CD4-positive, alpha-beta T cell (primary cell): ENCODE measurements around the gene PCID2. TPM values are rescaled to one million over a fixed set of nuclear protein-coding genes. Genes with fewer than 3 reads are reported as not detected.

ENCODE experiments used
- ATAC-seq: fragments of 200-7000 bp; cut with Tn5 transposase; one replicate; pipeline ENCODE4 v1.10.0; 2022; ENCODE audit warnings: mild to moderate bottlenecking; ENCODE audit not compliant: poor library complexity
- CTCF ChIA-PET: fragments of 350-600 bp; sonication (Branson Sonifier 250); formaldehyde crosslinking; loops from one replicate; lab custom pipeline; 2021; ENCODE audit warnings: antibody characterized with exemption, inconsistent platforms; lab: Charles Lee
- POLR2A ChIA-PET: fragments of 350-600 bp; sonication (Branson Sonifier 250); formaldehyde crosslinking; loops from one replicate; lab custom pipeline; 2021; ENCODE audit warnings: antibody characterized with exemption, inconsistent platforms; lab: Charles Lee
- DNase-seq, 14 experiments: peaks; one replicate each; pipeline ENCODE4 v3.0.0-alpha.2; 2013 to 2020; ENCODE audit warnings: mixed read lengths in 2 of 14
- H3K27ac ChIP-seq, 2 donors: one replicate each; pipeline versions ENCODE4 v1.5.1 to v1.7.0; 2013; ENCODE audit warnings: low read length in 2 of 2, low read depth in 1 of 2, mild to moderate bottlenecking in 1 of 2
- H3K27me3 ChIP-seq, 2 experiments: 1 replicate in 1 of 2; 2 replicates in 1 of 2; pipeline versions ENCODE4 v1.6.1 to v1.7.0; 2013; ENCODE audit warnings: low read length in 2 of 2, control low read depth in 1 of 2, mild to moderate bottlenecking in 1 of 2, moderate library complexity in 1 of 2; ENCODE audit not compliant: insufficient read depth in 2 of 2, control insufficient read depth in 1 of 2
- H3K36me3 ChIP-seq: one replicate; pipeline ENCODE4 v1.6.1; 2013; ENCODE audit warnings: low read length, control low read depth; ENCODE audit not compliant: insufficient read depth
- H3K4me1 ChIP-seq: one replicate; pipeline ENCODE4 v1.6.1; 2013; ENCODE audit warnings: low read length, control low read depth; ENCODE audit not compliant: insufficient read depth
- H3K4me3 ChIP-seq: one replicate; pipeline ENCODE4 v1.5.1; 2013; ENCODE audit warnings: mild to moderate bottlenecking, low read length, moderate library complexity
- H3K9me3 ChIP-seq, 2 experiments: 1 replicate in 1 of 2; 2 replicates in 1 of 2; pipeline versions ENCODE4 v1.6.1 to v1.7.0; 2013; ENCODE audit warnings: low read length in 2 of 2, mild to moderate bottlenecking in 2 of 2, control low read depth in 1 of 2, moderate library complexity in 1 of 2; ENCODE audit not compliant: control insufficient read depth in 1 of 2, insufficient read depth in 1 of 2
- H3K27ac Mint-ChIP-seq: one replicate; pipeline ENCODE4 v1.8.0; 2020; ENCODE audit warnings: mixed read lengths
- H3K27me3 Mint-ChIP-seq: one replicate; pipeline ENCODE4 v1.8.0; 2021; ENCODE audit warnings: mixed read lengths
- H3K36me3 Mint-ChIP-seq: one replicate; pipeline ENCODE4 v1.8.0; 2021; ENCODE audit warnings: low read depth, mixed read lengths
- H3K4me1 Mint-ChIP-seq: one replicate; pipeline ENCODE4 v1.8.0; 2021; ENCODE audit warnings: low read depth, mixed read lengths
- H3K4me3 Mint-ChIP-seq: one replicate; pipeline ENCODE4 v1.8.0; 2020; ENCODE audit warnings: mild to moderate bottlenecking, mixed read lengths
- H3K9me3 Mint-ChIP-seq: one replicate; pipeline ENCODE4 v1.8.0; 2020; ENCODE audit warnings: mixed read lengths
- intact Hi-C, 2 experiments: fragments of 100-400 bp; cut with DNase I in 1 of 2; cut with micrococcal nuclease in 1 of 2; formaldehyde crosslinking; loops; one replicate each; pipeline versions ENCODE4 v1.15.1 to v1.9.0; 2023 to 2025; cut with DNase I, micrococcal nuclease
- total RNA-seq, 174 experiments: library from RNA in 2 of 174; stranded (reverse) in 2 of 174; gene quantifications; one replicate each; pipeline ENCODE4 v1.2.3 and lab custom pipeline; 2021 to 2026
- TF ChIP-seq, protein P1 (sequence below): fragments of 200-600 bp; IDR thresholded peaks from one replicate; pipeline ENCODE4 v1.8.0; 2022; ENCODE audit warnings: antibody characterized with exemption, mild to moderate bottlenecking

The PCID2 gene
- total RNA-seq, 2 experiments from 2014 or later, result 33.6 to 33.7 TPM

DNA sequence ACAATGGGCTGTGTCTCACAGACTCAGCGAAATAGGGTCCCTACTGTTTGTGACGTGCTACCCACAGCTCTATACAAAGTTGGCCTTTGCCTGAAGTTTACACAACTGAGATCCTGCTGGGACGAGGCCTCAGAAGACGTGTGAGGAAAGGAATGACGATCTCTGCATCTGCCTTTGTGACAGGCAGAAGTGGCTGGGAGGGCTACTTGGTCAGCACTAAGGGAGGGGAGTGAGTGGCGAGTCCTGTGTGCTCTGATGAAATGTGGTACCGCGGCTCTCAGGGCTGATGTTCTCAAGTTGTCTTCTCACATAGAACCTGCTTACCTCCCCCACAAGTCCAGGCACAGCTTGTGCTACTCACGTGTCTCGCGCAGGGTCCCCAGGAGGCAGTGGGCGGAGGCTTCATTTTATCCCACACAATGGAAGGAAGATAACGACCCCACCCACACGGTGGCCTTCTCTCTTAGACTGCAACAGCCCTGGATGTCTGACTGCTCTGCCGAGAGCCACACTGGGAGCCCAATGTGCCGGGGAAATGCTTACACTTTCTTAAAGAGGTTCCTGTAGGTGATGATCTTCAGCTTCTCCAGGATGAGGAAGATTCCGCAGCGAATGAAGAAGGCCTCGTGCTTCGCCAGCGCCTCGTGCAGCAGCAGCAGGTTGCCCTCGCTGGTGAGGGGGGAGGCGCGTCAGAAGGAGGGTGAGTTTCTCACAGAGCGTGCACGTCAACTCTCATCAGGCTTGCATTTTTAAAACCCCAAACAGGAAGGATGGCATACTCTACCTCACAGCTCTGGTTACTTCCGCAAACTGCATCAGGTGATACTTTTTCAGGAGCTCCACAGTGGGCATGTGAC, 28.9 kb downstream of the PCID2 start:
- Mint-ChIP-seq H3K27me3 (no peaks in the 10 kb centered on the region), H3K9me3 (no peaks in the 10 kb centered on the region), H3K4me3 (peak overlapping the region; percentile 54), H3K27ac (peak overlapping the region; percentile 89), H3K36me3 (peaks cover 84% of the 10 kb centered on the region), H3K4me1 (peaks cover 41% of the 10 kb centered on the region)
- Histone ChIP-seq H3K9me3 (peaks cover 0 to 22% of the 10 kb centered on the region in 2 experiments), H3K4me1 (peaks cover 70% of the 10 kb centered on the region), H3K27me3 (no peaks in the 10 kb centered on the region), H3K27ac (peak overlapping the region in 1 of 2 donors; percentile 9), H3K36me3 (peaks cover 76% of the 10 kb centered on the region), H3K4me3 (no peak overlapping the region)
- TF ChIP-seq, protein P1, sequence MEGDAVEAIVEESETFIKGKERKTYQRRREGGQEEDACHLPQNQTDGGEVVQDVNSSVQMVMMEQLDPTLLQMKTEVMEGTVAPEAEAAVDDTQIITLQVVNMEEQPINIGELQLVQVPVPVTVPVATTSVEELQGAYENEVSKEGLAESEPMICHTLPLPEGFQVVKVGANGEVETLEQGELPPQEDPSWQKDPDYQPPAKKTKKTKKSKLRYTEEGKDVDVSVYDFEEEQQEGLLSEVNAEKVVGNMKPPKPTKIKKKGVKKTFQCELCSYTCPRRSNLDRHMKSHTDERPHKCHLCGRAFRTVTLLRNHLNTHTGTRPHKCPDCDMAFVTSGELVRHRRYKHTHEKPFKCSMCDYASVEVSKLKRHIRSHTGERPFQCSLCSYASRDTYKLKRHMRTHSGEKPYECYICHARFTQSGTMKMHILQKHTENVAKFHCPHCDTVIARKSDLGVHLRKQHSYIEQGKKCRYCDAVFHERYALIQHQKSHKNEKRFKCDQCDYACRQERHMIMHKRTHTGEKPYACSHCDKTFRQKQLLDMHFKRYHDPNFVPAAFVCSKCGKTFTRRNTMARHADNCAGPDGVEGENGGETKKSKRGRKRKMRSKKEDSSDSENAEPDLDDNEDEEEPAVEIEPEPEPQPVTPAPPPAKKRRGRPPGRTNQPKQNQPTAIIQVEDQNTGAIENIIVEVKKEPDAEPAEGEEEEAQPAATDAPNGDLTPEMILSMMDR, result no peak
- peak; percentile 72 for ATAC-seq
- ChIA-PET POLR2A (interaction anchor here (1.4 to 2.9 kb wide), 2 partner anchors 11 to 30 kb away, joined by 4 to 9 read pairs; partner anchors contain the start of gene CUL4A), CTCF (no interaction called here)
- intact Hi-C loops, result no loop called here
- peak in 6 of 14 experiments; percentile 21 to 72 (median 46) for DNase-seq

DNA sequence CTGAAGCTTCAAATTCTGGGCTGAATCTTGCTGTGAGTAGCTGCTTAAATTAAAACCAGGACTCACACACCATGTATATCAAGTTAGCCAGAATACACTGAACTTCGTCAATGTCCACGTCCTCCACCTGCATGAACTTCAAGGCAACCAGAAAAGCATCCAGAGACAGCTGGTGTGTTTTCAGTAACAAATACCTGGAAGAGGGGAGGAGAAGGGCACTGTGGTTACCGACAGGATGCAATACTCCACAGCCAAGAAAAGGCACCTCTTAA, 29.6 kb downstream of the PCID2 start:
- intact Hi-C loops, result no loop called here
- TF ChIP-seq, protein P1, result no peak
- Mint-ChIP-seq H3K36me3 (peaks cover 79% of the 10 kb centered on the region), H3K27me3 (no peaks in the 10 kb centered on the region), H3K27ac (no peak overlapping the region), H3K4me1 (peaks cover 36% of the 10 kb centered on the region), H3K9me3 (no peaks in the 10 kb centered on the region), H3K4me3 (no peak overlapping the region)
- POLR2A ChIA-PET, result interaction anchor here (2.9 kb wide), 1 partner anchor 31 kb away, joined by 9 read pairs; the partner anchor contains the start of gene CUL4A
- peaks cover 0 to 22% of the 10 kb centered on the region in 2 experiments for H3K9me3 ChIP-seq
- H3K27ac ChIP-seq, result no peak overlapping the region
- DNase-seq, result no peak
- ATAC-seq, result no peak
- H3K4me3 ChIP-seq, result no peak overlapping the region
- peaks cover 69% of the 10 kb centered on the region for H3K4me1 ChIP-seq
- CTCF ChIA-PET, result no interaction called here
- H3K36me3 ChIP-seq, result peaks cover 72% of the 10 kb centered on the region
- H3K27me3 ChIP-seq, result no peaks in the 10 kb centered on the region

DNA sequence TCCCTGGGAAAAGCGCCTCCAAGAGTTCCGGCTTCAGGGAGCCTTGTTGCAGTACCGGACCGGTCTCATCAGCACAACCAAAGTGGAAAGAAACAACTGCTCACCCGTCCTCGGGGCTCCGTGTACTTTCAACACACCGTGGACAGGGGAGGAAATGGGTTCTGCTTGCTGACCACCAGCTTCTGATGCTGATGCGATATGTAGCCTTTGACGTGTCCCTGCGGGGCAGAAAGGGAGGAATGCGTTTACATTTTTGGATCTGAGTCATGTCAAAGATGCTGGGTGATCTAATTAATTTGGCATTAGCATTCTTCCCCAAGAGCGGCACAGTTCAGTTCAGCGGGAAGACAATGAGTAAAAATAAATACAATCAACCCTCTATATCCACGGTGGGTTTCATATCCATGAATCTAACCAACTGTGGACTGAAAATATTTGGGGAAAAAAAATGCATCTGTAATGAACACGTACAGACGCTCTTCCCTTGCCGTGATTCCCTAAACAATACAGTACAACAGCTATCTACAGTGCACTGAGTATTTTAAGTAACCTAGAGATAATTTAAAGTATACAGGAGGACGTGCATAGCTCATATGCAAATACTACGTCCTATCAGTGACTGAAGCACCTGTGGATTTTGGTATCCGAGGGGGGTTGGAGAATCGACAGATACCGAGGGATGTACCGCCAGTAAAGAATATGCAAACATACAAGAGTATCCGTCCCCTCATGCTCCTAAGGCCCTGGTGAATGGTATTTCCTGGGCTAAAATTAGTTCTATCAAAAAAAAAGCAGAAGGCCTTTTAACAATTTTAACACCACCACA, 30.2 kb downstream of the PCID2 start:
- ATAC-seq, result no peak
- intact Hi-C loops, result no loop called here
- Mint-ChIP-seq H3K9me3 (no peaks in the 10 kb centered on the region), H3K4me1 (peaks cover 30% of the 10 kb centered on the region), H3K27ac (peak overlapping the region; percentile 36), H3K36me3 (peaks cover 73% of the 10 kb centered on the region), H3K27me3 (no peaks in the 10 kb centered on the region), H3K4me3 (no peak overlapping the region)
- Histone ChIP-seq H3K4me1 (peaks cover 65% of the 10 kb centered on the region), H3K9me3 (peaks cover 0 to 22% of the 10 kb centered on the region in 2 experiments), H3K27me3 (no peaks in the 10 kb centered on the region), H3K27ac (no peak overlapping the region), H3K4me3 (no peak overlapping the region), H3K36me3 (peaks cover 66% of the 10 kb centered on the region)
- TF ChIP-seq, protein P1, result no peak
- no peak for DNase-seq
- ChIA-PET CTCF (no interaction called here), POLR2A (interaction anchor here (2.9 kb wide), 1 partner anchor 31 kb away, joined by 9 read pairs; the partner anchor contains the start of gene CUL4A)
